SK-N-SH treated with all-trans-retinoic acid at 6 μM for 48 hours (cell line): ENCODE results near the gene ENTPD1.
"Not testable (repeated sequence)": the region's sequence is repeated elsewhere in the genome, so short reads cannot be mapped to it uniquely, and the experiment has no call there.

Experiments
- ATAC-seq: fragments of 200-7000 bp; cut with Tn5 transposase; 3 replicates; pipeline ENCODE4 v1.9.1; 2020; ENCODE audit warnings: mild to moderate bottlenecking, moderate library complexity
- ARNTL ChIP-seq: fragments of 450-650 bp; formaldehyde crosslinking; IDR thresholded peaks from 2 replicates; pipeline ENCODE4 v1.5.0; 2020; ENCODE audit warnings: low read depth, mild to moderate bottlenecking, moderate library complexity, borderline replicate concordance
- CREB5 ChIP-seq: fragments of 250-450 bp; sonication (Bioruptor Pico); IDR thresholded peaks from 2 replicates; pipeline ENCODE4 v1.5.1; 2020; ENCODE audit warnings: low read depth, mild to moderate bottlenecking, moderate library complexity
- CSDC2 ChIP-seq: fragments of 250-450 bp; sonication (Bioruptor Pico); IDR thresholded peaks from 2 replicates; pipeline ENCODE4 v1.5.0; 2020; ENCODE audit warnings: mild to moderate bottlenecking, moderate library complexity
- CSRNP3 ChIP-seq: fragments of 250-450 bp; sonication (Bioruptor Pico); IDR thresholded peaks from 2 replicates; pipeline ENCODE4 v1.5.1; 2021; ENCODE audit warnings: mild to moderate bottlenecking, moderate library complexity
- GLIS3 ChIP-seq: fragments of 250-450 bp; sonication (Bioruptor Pico); IDR thresholded peaks from 2 replicates; pipeline ENCODE4 v1.5.0; 2020; ENCODE audit warnings: mild to moderate bottlenecking, moderate library complexity
- ISL1 ChIP-seq: fragments of 250-450 bp; sonication (Bioruptor Pico); IDR thresholded peaks from 2 replicates; pipeline ENCODE4 v2.1.2; 2022; ENCODE audit warnings: mild to moderate bottlenecking, moderate library complexity
- PATZ1 ChIP-seq: fragments of 250-450 bp; sonication (Bioruptor Pico); IDR thresholded peaks from 2 replicates; pipeline ENCODE4 v1.8.0; 2020; ENCODE audit warnings: mild to moderate bottlenecking, moderate library complexity, borderline replicate concordance
- POU6F1 ChIP-seq: fragments of 250-450 bp; sonication (Bioruptor Pico); IDR thresholded peaks from 2 replicates; pipeline ENCODE4 v1.8.0; 2021; ENCODE audit warnings: low read depth, mild to moderate bottlenecking, moderate library complexity, borderline replicate concordance
- PPARA ChIP-seq: fragments of 250-450 bp; sonication (Bioruptor Pico); IDR thresholded peaks from 2 replicates; pipeline ENCODE4 v1.5.0; 2020; ENCODE audit warnings: mild to moderate bottlenecking, borderline replicate concordance
- SNAI2 ChIP-seq: fragments of 250-450 bp; sonication (Bioruptor Pico); IDR thresholded peaks from 2 replicates; pipeline ENCODE4 v1.5.0; 2020; ENCODE audit warnings: mild to moderate bottlenecking, moderate library complexity
- TCF4 ChIP-seq: fragments of 250-450 bp; sonication (Bioruptor Pico); IDR thresholded peaks from 2 replicates; pipeline ENCODE4 v1.8.0; 2021; ENCODE audit warnings: mild to moderate bottlenecking, moderate library complexity, borderline replicate concordance
- TOX ChIP-seq: fragments of 250-450 bp; sonication (Bioruptor Pico); IDR thresholded peaks from 2 replicates; pipeline ENCODE4 v1.8.0; 2021; ENCODE audit warnings: mild to moderate bottlenecking, moderate library complexity, borderline replicate concordance
- TSHZ2 ChIP-seq: fragments of 250-450 bp; sonication (Bioruptor Pico); IDR thresholded peaks from 2 replicates; pipeline ENCODE4 v1.5.0; 2020; ENCODE audit warnings: mild to moderate bottlenecking, moderate library complexity
- ZC3H10 ChIP-seq: fragments of 250-450 bp; sonication (Bioruptor Pico); IDR thresholded peaks from 2 replicates; pipeline ENCODE4 v1.5.1; 2021; ENCODE audit warnings: mild to moderate bottlenecking, moderate library complexity
- ZFP3 ChIP-seq: fragments of 250-450 bp; sonication (Bioruptor Pico); IDR thresholded peaks from 2 replicates; pipeline ENCODE4 v1.5.0; 2020; ENCODE audit warnings: mild to moderate bottlenecking, moderate library complexity
- ZFP30 ChIP-seq: fragments of 450-650 bp; formaldehyde crosslinking; IDR thresholded peaks from 2 replicates; pipeline ENCODE4 v1.5.0; 2022; ENCODE audit warnings: mild to moderate bottlenecking, moderate library complexity
- ZNF565 ChIP-seq: fragments of 450-650 bp; formaldehyde crosslinking; conservative IDR thresholded peaks from 2 replicates; pipeline ENCODE4 v1.5.0; 2020; ENCODE audit warnings: low read depth, mild to moderate bottlenecking, moderate library complexity
- ZNF8 ChIP-seq: fragments of 450-650 bp; formaldehyde crosslinking; IDR thresholded peaks from 2 replicates; pipeline ENCODE4 v1.5.0; 2020; ENCODE audit warnings: mild to moderate bottlenecking, moderate library complexity

ENTPD1 gene

GRCh38 chr10:95889830-95890229, 133.9 kb downstream of the ENTPD1 start:
- ATAC-seq: no peak
- TF ChIP-seq ZFP3 (CRISPR knock-in tag) (no peak), ZC3H10 (CRISPR knock-in tag) (no peak), ZNF565 (CRISPR knock-in tag) (no peak), TOX (CRISPR knock-in tag) (no peak), ZFP30 (no peak)

- TF ChIP-seq GLIS3 (CRISPR knock-in tag) (no peak), ZNF8 (CRISPR knock-in tag) (no peak), TSHZ2 (CRISPR knock-in tag) (no peak)
These were observed 140.3 kb downstream of the ENTPD1 start for GRCh38 chr10:95896071-95896850.

GRCh38 chr10:95905897-95906580, 150.1 kb downstream of the ENTPD1 start:
- not testable (repeated sequence) for ATAC-seq

More at GRCh38 chr10:95896071-95896850, 140.3 kb downstream of the ENTPD1 start:
- ATAC-seq: no peak

GRCh38 chr10:95906677-95907455, 150.9 kb downstream of the ENTPD1 start:
- TF ChIP-seq ISL1 (CRISPR knock-in tag) (no peak), ZNF8 (CRISPR knock-in tag) (no peak), ARNTL (no peak), CREB5 (CRISPR knock-in tag) (no peak), ZFP3 (CRISPR knock-in tag) (no peak), PATZ1 (CRISPR knock-in tag) (no peak), CSRNP3 (CRISPR knock-in tag) (no peak), TSHZ2 (CRISPR knock-in tag) (no peak), SNAI2 (CRISPR knock-in tag) (no peak), TCF4 (CRISPR knock-in tag) (no peak), POU6F1 (no peak), PPARA (CRISPR knock-in tag) (no peak), ZFP30 (no peak), TOX (CRISPR knock-in tag) (no peak), CSDC2 (no peak), ZC3H10 (CRISPR knock-in tag) (no peak)
- ATAC-seq: peak; percentile 77
